Activated T-cell treated with anti-CD3 and anti-CD28 coated beads for 48 hours (primary cell): ENCODE data around the gene NRDC.

Experiments used
- DNase-seq: peaks from one replicate; pipeline ENCODE4 v3.0.0-alpha.2; 2020; ENCODE audit warnings: low read depth

The NRDC gene

DNA sequence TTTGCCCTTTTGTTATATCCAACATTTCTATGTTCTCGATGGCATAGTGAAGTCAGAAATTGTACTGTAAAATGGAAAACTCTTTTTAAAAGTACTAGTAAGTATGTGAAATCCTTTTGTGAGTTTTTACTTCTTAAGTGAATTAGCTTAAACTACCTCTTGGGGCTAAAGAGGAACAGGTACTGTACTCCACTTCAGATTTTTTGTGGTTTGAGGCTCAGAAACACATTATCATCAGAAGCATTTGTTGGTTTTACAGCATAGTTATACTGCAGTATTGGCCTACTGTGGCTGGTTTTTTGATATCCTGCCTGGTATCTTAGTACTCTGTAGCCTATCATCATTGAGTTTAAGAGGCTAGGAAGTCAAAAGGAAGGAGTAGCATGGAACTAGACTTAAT, 117.2 kb downstream of the NRDC start:
- DNase-seq, result no peak

DNA sequence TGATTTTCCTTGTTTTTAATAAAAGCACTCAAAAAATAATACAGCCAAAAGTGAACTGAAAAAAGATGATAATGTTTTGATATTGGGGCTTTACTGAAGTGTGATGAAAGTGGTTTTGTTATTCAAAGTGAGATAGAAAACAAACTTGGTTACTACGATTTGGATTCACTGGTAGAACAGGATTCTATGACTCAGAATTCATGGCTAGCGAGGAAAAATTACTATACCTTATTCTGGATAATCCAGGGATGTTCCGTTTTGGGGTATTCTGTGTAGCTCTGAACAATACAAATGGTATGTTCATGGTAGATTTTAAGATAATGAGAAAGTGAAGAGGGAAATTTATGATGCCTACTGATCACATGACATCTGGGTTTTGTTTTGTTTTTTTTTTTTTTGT, 117.7 kb downstream of the NRDC start:
- DNase-seq, result no peak

DNA sequence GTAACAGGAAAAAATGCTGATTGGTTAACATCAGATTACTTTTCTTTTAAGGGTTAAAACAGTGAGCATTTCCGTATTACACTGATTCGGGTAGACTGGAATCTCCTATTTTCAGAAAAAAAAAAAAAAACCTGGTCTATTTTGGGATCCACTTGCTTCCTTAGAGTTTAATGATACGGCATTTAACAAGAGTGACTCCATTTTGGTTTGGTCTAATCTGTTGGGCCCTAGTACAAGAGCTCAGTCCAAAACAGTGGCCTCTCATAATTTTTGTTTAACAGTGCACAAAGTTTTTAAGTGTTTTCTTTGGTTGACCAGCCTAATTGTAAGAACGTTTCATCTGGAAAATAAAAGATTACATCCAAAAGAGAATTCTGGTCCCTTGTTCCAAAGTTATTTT, 120.2 kb downstream of the NRDC start:
- DNase-seq, result no peak

DNA sequence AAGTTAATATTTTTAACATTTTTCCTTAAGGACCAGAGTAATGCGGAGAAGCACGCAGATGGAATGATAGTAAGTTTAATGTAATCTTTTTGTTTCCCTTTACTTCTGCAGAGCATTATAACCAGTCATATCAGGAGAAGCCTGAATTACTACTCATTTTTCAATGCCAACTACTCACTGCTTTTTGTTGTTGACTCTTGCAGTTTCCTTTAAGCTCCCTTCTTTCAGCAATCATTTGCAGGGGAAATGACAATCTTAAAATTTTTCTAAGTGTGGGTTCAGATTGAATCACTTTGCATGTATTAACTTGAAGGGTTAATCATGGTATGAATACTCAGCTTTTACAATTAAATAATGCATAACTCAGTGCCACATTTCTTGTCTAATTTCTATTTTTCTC, 122.2 kb downstream of the NRDC start:
- DNase-seq, result no peak

DNA sequence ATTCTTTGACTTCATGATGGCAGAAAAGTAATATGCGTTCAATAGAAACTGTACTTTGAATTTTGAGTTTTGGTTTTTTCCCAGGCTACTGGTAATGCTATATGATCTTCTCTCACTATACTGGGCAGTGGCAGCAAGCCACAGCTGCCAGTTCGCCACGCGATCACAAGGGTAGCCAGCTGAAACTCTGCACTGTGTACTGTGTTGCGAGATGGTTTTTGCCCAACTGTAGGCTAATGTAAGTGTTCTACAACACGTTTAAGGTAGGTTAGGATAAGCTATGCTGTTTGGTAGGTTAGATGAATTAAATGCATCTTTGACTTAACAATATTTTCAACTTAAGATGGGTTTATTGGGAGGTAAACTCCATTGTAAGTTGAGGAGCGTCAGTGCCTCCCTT, 123.1 kb downstream of the NRDC start:
- no peak for DNase-seq

DNA sequence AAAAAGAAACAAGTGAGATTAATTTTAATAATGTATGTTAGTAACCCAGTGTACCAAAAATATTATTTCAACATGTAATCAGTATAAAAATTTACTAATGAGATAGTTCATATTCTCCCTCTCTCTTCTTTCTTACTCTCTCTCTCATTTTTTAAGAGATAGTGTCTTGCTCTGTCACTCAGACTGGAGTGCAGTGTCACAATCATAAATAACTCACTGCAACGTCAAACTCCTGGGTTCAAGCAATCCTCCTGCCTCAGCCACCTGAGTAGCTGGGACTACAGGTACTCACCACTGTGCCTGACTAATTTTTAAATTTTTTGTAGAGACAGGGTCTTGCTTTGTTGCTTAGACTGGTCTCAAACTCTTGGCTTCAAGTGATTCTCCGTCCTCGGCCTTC, 123.9 kb downstream of the NRDC start:
- DNase-seq, result no peak

DNA sequence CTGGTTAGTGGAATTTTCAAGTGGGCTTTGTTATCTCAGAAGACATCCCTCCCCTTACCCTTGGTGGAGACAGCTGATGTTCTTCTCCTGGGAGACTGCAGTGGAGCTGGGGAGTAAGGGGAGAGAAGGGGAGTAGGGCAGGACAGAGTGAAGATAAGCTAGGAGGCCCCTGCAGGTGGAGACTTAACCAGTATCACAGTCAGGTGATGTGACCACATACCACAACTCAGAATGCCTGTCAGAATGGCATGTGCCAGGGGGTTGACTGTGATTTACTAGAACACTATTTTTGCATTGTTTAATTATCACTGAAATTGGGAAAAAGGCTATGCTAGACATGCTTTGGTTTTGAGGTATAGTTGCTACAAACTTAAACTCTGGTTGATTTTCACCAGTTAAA, 124.6 kb downstream of the NRDC start:
- DNase-seq, result no peak

DNA sequence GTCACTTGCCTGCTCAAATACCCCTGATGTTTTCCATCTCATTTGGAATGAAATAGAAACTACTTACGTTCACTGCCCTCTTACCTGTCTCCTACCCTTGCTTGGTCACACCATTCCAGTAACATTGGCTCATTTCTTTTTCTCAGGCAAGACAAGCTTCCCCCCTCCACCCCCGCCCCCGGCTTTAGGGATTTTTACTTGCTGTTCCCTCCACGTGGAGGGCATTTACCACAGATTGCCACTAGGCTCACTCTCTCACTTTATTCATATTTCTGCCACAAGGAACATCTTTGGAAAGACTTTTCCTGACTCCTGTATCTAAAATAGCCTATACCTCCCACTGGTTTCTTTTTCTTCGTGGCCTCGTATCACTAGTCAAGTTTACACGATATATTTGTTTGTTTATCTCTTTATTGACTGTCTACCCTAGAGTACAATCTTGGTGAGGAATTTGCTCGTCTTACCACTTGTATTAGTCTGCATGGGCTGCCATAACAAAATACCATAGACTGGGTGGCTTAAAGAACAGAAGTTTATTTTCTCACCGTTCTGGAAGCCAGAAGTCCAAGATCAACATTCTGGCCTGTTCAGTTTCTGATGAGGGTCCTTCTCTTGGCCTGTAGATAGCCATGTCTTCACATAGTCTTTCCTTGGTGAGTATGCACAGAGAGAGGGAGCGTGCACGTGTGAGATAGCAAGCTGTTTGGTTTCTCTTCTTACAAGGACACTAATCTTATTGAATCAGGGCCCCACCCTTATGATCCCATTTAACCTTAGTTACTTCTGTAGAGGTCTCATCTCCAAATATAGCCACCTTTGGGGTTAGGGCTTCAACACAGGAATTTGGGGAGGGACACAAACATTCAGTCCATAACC, 126.2 kb downstream of the NRDC start:
- no peak for DNase-seq

DNA sequence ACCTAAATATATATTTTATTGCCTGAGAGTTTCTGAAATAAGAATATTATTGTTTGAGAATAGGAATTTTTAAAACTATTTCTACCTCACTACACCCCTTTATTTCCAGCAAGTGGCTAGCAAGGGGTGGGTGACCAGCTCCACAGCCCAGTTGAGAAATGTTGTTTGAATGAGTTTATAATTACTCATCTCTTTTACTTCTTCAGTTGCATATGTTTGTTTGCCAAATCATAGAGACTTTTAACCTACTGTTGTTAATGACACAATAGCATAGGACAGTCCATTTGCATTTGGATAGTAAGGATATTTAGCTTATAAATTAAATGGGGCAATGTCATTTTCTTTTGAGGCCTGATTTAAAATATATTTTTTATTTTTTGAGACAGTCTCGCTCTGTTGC, 127.8 kb downstream of the NRDC start:
- DNase-seq, result no peak

DNA sequence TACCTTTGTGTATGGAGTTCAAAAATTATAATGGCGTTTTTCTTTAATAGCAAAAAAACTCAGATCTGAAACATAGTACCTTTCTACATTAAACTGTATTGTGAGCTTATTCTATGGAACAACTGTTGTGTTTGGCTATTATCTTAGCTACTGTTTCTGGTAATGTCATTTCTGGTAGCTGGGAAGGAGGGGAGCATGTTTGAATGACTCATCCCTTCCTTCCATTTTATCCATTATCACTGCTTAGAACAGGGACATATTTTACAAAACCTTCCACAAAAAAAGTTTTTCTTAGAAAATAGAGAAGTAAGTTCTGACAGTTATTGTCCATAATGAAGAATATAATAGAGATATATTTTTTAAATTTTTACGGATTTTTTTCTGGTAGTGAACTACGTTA, 128.3 kb downstream of the NRDC start:
- no peak for DNase-seq

DNA sequence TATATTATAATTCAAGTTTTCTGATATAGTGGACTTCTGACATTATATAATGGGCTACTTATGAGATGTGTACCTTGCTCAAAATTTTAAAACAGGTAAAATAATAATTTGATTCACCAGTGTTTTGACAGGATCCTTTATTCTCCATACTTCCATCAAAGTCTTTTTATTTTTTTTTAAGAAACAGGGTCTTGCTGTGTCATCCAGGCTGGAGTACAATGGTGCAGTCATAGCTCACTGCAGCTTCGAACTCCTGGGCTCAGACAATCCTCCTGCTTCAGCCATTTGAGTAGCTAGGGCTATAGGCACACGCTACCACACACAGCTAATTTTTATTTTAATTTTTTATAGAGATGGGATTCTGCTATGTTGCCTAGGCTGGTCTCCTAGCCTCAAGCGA, 129.4 kb downstream of the NRDC start:
- DNase-seq, result no peak

DNA sequence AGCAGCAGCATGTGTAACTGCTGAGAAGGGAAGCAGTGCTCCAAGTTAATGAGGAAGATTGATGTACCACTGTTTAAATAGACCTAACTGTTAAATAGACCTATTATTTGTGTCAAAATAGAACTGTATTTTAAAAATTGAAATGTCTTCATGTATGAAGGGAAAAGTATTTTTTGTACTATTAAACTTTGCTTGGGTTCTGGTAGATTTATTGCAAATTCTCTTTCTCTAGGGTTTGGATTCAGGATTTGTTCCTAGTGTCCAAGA, 133.3 kb downstream of the NRDC start:
- DNase-seq, result no peak

DNA sequence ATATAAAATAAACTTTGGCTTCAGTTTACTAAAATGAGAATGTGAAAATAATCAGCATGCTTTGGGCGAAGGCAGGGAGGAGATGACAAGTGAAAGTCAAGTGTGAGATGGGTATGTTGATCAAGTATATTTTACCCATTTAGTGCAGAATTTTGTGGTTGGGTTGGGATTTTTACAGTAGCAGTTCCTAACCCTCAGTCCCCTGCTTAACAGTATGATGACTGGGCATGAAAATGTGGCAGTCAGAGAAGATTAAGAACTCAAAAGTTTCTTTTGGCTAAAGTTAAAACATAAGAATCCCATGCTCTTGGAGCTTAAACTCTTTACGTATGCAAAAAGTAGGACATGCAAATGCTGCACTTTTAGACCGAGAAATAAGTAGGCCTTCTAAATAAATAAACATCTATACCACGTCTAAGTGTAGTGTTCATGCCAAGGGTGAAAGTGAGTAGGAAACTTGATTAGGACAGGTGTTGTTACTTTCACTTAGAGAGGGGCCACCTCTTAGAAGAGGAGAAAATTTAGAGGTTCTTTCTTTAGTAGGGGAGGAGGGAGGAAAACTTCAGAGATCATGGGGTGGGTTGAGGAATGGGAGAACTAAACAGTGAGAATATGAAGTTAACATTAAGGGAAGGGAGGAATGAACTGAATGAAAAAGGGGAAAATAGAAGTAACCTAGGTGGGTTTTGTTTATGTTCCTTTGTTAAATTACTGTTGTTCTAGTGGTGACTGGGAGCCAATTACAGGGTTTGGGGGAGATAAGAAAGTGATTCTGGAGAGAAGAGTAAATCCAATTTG, 133.8 kb downstream of the NRDC start:
- DNase-seq, result no peak

DNA sequence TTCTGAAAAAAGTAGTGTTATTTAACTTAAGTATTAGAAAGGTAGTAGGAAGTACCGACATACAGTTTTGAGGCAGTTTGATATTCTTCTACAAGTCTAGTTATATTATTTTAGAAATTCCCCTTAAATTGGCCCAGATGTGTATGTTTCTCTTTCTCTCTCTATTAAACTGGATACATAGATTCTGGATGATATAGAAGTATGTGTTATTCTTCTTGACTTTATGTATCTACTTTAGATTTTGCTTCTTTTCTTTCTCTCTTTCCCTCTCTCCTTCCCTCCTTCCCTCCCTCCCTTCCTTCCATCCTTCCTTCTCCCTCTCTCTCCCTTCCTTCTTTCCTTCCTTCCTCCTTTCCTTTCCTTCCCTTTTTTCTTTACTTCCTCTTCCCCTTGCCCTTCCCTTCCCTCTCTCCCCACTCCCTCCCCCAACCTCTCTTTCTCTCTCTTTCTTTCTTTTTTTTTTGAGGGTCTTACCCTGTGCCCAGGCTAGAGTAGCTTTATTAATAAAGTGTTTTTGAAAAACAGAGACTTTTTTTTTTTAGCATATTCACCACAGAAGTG, 137.3 kb downstream of the NRDC start:
- no peak for DNase-seq

DNA sequence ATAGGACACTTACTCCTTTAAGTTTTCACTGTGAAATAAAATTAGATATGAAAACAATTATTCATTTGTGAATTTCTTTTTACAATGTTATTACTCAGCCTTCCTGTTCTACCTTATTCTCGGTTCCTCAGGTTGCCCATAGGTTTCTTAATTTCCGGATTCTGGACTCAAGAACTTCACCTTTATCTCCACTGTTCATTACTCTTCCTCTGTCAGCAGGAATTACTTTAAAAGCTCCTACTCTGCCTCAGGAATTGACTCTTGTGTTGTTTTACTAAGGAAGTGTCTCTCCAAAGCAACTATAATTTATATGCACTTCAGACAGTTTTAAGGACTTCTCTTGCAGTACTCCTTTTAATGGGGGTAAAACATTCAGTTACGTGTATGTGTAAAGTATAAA, 137.9 kb downstream of the NRDC start:
- DNase-seq, result no peak
